Measurements from ENCODE around the gene CARD9.
"Not testable (repeated sequence)": the region's sequence is repeated elsewhere in the genome, so short reads cannot be mapped to it uniquely, and the experiment has no call there.

CARD9 gene, protein sequence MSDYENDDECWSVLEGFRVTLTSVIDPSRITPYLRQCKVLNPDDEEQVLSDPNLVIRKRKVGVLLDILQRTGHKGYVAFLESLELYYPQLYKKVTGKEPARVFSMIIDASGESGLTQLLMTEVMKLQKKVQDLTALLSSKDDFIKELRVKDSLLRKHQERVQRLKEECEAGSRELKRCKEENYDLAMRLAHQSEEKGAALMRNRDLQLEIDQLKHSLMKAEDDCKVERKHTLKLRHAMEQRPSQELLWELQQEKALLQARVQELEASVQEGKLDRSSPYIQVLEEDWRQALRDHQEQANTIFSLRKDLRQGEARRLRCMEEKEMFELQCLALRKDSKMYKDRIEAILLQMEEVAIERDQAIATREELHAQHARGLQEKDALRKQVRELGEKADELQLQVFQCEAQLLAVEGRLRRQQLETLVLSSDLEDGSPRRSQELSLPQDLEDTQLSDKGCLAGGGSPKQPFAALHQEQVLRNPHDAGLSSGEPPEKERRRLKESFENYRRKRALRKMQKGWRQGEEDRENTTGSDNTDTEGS

DNA sequence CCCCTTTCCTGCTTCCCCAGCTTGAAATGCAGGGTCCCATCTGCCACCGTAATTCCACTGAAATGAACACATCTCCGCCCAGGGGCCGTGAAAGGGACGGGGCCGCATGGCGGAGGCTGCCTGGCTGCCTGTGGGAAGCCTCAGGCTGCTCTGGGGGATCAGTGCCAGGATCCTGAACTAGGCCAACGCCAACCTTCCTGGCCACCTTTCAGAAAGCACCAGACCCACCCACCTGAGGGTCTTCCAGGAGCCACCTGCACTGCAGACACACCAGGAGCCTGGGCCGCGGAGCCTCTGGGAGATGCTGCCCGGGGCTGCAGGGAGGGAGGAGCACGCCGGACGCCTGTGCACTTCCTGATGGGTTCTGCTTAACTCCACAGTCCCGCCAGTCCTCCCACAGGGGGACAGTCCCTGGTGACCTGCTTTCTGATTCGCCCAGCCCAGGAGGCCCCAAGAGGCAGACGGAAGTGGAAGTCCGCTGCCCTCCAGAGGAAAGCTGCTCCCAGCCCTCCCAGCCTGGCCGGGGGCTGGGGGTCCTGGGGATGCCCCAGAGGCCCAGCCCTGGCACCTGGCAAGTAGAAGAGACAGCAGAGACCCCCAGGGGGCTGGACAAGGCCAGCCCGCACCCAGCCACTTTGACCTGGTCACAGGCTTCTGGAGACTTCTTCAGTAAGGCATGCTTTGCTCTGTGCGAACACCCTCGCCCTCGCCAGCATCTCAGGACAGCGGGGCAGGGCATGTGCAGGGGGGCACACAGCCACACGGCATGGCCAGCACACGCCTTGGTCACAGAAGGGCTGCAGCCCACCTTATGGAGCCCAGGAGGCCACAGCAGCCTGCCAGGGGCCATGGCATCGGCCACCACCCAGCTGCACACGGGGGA, at the start of gene CARD9:
CARD9 (minus strand) TSS at position 370 of the 883 bp plus-strand sequence. CDS start 1,591 bp downstream, outside the sequence.
- no peak for DNase-seq

GRCh38 chr9:136422876-136423275, 49.4 kb upstream of the CARD9 start:
- no peak for DNase-seq

- DNase-seq, result no peak
Measured at GRCh38 chr9:136421791-136422190, 48.3 kb upstream of the CARD9 start.

DNA sequence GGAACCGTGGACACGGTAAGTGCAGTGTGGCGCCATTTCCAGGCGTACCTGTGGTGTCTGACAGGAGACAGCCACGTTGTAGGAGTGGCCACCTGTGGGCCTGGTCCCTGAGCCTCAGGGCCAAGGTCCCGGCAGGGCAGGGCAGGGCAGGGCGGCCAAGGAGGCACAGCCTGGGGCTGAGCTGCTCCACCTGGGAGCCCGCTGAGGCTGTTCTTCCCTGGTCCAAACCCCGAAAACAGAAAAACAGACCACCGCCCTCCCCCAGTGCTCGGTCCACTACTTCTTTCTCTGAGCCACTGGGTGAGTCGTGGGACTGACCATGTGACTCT, 45.6 kb upstream of the CARD9 start:
- no peak for DNase-seq

DNA sequence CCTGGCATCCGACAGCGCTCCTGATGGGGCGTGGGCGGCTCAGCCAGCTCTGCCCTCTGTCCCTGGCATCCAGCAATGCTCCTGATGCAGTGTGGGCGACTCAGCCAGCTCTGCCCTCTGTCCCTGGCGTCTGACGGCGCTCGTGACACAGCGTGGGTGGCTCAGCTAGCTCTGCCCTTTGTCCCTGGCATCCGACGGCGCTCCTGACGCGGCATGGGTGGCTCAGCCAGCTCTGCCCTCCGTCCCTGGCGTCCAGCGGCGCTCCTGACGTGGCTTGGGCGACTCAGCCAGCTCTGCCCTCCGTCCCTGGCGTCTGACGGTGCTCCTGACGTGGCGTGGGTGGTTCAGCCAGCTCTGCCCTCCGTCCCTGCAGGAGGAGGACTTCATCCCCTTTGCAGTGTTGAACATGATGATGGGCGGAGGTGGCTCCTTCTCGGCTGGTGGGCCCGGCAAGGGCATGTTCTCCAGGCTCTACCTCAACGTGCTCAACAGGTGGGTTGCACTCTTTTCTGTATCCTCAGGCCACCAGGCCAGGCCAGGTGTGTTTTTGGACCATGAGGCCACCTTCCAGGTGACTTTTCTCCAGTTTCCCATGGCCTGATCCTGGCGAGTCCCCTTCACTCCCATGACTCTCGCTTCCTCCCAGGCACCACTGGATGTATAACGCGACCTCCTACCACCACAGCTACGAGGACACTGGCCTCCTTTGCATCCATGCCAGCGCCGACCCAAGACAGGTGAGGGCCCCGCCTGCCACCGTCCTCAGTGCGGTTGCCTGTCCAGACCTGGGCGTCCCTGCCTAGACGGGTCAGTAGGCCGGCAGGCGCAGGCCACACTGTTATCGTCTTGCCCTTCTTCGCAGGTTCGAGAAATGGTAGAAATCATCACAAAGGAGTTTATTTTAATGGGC, 45.0 kb upstream of the CARD9 start:
- DNase-seq, result no peak

GRCh38 chr9:136416914-136417313, 43.4 kb upstream of the CARD9 start:
- no peak for DNase-seq

- DNase-seq, result no peak
Measured at GRCh38 chr9:136416427-136416826, 43.0 kb upstream of the CARD9 start.

GRCh38 chr9:136412962-136413361, 39.5 kb upstream of the CARD9 start:
- DNase-seq, result no peak

DNA sequence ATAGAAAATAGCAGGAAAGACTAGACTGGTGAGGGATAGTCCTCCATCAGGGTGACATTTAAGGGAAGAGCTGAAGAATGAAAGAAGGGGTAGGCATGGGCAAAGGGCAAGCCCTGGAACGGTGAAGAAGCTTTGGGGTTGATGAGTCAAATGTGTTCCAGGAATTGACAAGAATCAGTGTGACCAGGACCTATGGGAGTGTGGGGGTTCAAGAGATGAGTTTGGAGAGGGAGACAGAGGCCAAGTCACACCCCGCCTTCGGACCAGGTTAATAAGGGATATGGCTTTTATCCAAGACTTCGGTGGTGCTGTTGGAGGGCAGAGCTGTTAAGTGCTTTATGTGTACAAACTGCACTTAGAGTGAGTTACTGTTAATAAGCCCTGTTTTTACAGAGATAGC, 37.9 kb upstream of the CARD9 start:
- no peak for DNase-seq

DNA sequence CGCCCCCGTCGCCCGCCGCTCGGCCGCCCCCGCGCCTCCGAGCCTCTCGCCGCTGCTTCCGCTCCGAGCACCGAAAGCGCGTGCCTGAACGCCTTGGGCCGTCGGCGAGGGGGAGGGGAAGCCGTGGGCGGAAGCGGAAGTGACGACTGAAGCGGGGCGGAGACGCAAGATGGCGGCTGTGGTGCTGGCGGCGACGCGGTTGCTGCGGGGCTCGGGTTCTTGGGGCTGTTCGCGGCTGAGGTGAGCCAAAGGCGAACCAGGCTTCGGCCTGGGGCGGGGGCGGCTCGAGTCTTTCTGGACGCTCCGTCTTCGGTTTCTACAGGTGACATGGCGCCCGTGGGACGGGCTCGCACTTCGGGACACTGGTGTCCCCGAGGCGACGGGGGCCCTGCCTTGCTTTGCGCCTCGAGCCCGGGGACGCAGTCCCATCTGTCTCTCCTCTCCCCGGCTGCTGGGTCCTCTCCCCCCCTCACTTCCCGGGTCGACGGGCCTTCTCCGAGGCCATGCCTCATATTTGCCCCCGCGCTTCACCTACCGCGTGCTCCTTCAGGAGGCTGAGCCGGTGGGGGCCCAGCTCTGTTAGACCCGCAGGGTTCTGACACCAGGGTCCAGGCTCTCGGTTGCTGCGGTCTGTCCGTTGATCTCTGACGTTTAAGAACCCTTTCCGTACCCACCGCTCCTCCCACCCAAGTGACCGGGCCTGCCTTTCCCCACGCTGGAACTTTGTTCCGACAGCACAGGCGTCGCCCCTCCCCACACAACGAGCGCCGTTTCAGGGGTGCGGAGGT, 37.2 kb upstream of the CARD9 start, which contains the start of the genes ENTR1 and PMPCA:
ENTR1 (minus strand) TSS at position 115 of the 788 bp plus-strand sequence. CDS start 217 bp downstream, outside the sequence.
PMPCA (plus strand) TSS at position 159 of the 788 bp plus-strand sequence; CDS start at position 170, 11 bp downstream.
- DNase-seq, result peak; percentile 62 to 83

DNA sequence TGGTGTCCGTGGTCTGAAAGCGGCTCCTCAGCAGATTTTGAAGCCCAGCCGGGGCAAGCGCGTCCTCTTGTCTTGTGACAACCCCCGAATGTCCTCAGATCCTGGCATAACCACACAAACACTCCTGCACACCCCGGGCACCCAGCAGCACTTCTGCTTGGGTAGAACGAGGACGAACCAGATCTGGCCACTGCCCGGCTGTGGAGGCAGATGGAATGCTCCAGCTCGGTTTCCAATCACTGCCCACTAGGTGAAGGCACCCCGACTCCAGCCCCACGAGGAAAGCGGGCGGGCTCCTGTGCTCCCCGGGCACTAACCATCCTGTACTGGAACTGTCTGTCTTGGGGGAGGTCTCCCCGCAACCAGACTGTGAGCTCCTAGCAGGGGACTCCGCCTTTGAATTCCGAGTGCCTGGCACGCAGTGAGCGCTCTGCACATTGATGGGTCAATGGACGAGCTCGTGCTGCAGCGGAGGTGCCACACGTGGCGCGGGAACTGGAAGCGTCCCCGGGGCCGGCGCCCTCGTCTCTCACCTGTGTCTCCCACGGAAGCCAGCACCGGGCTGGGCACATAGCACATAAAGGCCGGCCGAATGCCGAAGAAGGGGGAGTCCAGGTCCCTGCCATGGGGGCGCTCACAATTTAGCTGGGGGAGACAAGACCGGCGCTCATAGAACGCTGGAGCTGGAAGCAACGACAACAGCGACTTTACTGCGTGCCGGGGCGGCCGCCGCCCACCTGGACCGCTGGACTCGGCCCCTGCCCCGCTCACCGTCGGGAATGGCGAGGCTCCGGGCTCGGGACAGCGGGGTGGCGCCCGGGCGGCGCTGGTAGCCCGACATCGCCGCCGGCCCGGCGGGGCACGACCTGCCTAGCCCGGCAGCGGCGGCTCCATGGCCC, 36.3 kb upstream of the CARD9 start:
- no peak for DNase-seq

GRCh38 chr9:136407911-136408310, 34.4 kb upstream of the CARD9 start:
- no peak for DNase-seq

DNA sequence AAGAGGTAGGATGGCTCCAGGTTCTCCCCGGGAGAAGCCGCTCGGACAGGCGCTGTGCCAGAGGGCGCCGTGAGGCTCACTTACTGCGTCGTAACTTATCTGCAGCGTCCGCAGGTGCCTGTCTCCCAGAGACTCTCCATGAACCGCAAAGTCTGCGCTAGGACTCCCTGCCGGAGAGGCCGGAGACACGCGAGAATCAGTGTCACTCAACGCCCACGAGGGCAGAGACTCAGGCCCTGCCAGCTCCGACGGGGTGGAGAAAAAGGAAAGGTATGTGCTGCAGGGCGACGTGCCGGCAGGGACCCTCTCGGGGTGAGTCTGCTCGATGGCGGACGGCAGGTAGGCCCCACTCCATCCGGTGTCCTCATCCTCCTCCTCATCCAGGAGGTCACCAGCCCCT, 33.6 kb upstream of the CARD9 start:
- DNase-seq, result not testable (repeated sequence)

DNA sequence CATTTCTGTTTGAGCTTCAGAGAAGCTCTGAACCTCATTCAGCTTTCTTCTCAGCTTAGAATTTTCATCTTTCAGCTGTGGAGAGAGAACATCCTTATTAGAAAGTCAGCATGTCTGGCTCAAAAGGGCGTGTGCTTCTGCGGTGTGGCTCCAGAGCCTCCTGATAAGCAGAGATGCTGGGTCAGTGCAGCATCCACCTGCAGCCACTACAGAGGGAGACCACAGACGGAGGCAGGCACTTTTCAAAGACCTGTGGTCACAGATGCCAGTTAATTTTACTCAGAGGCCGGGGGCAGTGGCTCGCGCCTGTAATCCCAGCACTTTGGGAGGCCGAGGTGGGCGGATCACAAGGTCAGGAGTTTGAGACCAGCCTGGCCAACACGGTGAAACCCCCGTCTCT, 32.4 kb upstream of the CARD9 start:
- DNase-seq, result not testable (repeated sequence)

DNA sequence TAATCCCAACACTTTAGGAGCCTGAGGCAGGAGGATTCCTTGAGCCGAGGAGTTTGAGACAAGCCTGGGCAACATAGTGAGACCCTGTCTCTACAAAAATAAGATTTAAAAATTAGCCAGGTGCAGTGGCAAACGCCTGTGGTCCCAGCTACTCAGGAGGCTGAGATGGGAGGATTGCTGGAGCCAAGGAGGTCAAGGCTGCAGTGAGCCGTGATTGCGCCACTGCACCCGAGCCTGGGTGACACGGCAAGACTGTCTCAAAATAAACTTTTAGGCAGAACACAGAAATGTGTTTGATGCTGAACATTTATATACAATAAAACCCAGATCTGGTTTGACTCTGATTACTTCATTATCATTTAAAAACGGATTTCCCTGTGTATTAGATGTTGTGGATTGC, 32.0 kb upstream of the CARD9 start:
- no peak for DNase-seq

DNA sequence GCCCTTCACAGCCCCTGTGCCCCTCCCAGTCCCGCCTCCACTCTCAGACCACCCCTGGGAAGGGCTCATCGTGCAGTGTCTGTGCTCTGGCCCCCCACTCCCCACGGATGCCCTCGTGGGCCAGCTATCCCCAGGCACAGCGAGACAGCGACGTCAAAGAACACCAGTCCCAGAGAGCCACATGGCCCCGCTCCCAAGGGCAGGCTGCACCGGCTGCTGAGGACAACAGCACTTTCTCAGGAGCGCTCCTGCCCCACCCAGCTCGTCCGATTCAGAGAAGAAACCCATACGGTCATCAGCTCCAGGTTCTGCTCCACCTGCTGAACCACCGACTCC, 31.3 kb upstream of the CARD9 start:
- no peak for DNase-seq

DNA sequence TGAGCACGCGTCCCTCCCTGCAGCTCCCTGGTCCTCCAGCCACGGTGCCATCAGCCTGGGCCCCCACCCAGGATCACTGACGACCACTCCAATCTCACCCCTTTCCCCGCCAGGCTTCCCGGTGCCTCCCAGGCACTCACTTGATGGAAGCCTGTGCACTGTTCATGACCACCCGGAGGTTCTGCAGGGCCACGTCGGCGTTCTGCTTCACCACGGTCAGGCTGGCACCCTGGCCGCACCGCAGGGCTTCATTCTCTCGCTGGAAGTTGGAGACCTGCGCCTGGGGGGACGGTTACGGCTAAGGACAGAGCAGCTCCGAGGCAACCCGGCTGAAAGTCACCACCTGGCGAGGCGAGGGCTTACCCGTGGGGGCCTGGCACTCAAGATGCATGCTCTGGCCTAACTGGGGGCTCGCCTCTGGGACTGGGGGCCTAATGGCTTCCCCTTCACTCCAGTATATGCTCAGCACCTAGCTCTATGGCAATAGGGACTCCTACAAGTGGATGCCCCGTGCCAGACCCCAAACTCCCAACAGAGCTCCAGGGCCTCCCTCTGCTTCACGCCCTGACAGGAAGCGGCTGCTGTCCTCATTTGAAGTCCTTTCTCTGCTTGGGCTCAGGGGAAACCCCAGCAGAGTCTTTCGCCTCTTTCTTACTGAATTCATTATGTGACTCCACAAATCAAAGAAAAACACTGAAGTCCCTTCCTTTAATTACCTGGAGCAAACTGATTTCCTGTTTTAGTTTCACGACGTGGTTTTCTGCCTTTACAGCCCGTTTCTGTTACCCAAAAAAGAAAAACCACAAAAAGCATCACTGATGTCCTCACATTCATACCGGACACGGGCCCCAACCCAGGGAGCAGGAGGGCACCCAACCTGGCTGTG, 30.7 kb upstream of the CARD9 start:
- no peak for DNase-seq

GRCh38 chr9:136403538-136403914, 30.1 kb upstream of the CARD9 start:
- no peak for DNase-seq

- DNase-seq, result no peak
Measured at GRCh38 chr9:136402067-136402466, 28.6 kb upstream of the CARD9 start.

Data from NCI-H1930 (cell line).